RWPE2 (cell line): ENCODE measurements around the gene TMPRSS6.
A peak's percentile ranks its signal among the peaks of the same experiment; 100 is the strongest.

Source experiments
- ATAC-seq: fragments of 200-7000 bp; cut with Tn5 transposase; 3 replicates; pipeline ENCODE4 v1.9.1; 2021; ENCODE audit warnings: low read depth
- DNase-seq: peaks from one replicate; pipeline ENCODE4 v3.0.0-alpha.2; 2020; ENCODE audit warnings: low spot score
- H3K27ac ChIP-seq: fragments of 450-650 bp; 2 replicates; pipeline ENCODE4 v1.5.1; 2017; ENCODE audit warnings: mild to moderate bottlenecking; ENCODE audit not compliant: poor library complexity, severe bottlenecking
- H3K27me3 ChIP-seq: fragments of 250-450 bp; sonication (Bioruptor Pico); 2 replicates; pipeline ENCODE4 v1.5.1; 2021; ENCODE audit warnings: mild to moderate bottlenecking, moderate library complexity; ENCODE audit not compliant: insufficient read depth, poor library complexity, severe bottlenecking
- H3K36me3 ChIP-seq: fragments of 250-450 bp; sonication (Bioruptor Pico); 2 replicates; pipeline ENCODE4 v1.5.1; 2020; ENCODE audit warnings: low read depth, mild to moderate bottlenecking, moderate library complexity
- H3K4me1 ChIP-seq: fragments of 250-450 bp; sonication (Bioruptor Pico); 2 replicates; pipeline ENCODE4 v1.5.1; 2021; ENCODE audit warnings: mild to moderate bottlenecking, moderate library complexity; ENCODE audit not compliant: insufficient read depth, poor library complexity, severe bottlenecking
- H3K4me3 ChIP-seq: fragments of 250-450 bp; sonication (Bioruptor Pico); 2 replicates; pipeline ENCODE4 v1.5.1; 2021; ENCODE audit warnings: mild to moderate bottlenecking, moderate library complexity; ENCODE audit not compliant: severe bottlenecking
- H3K9me3 ChIP-seq: fragments of 250-450 bp; sonication (Bioruptor Pico); 2 replicates; pipeline ENCODE4 v1.5.1; 2021; ENCODE audit warnings: mild to moderate bottlenecking, moderate library complexity; ENCODE audit not compliant: severe bottlenecking
- CTCF ChIP-seq: fragments of 450-650 bp; IDR thresholded peaks from one replicate; pipeline ENCODE4 v1.5.1; 2017; ENCODE audit warnings: mild to moderate bottlenecking, moderate library complexity; ENCODE audit not compliant: poor library complexity, severe bottlenecking

The TMPRSS6 gene

GRCh38 chr22:37030560-37031281 is 78.8 kb downstream of the TMPRSS6 start:
- no peaks in the 10 kb centered on the region for H3K27me3 ChIP-seq
- DNase-seq (no peak), ATAC-seq (no peak)
- H3K4me1 ChIP-seq, result peaks cover 19% of the 10 kb centered on the region
- no peak overlapping the region for H3K27ac ChIP-seq
- H3K4me3 ChIP-seq, result no peak overlapping the region
- no peaks in the 10 kb centered on the region for H3K9me3 ChIP-seq
- TF ChIP-seq CTCF, result peak; percentile 25
- peaks cover 19% of the 10 kb centered on the region for H3K36me3 ChIP-seq

GRCh38 chr22:37028692-37029674 is 80.5 kb downstream of the TMPRSS6 start:
- ATAC-seq, result no peak
- TF ChIP-seq CTCF, result no peak
- H3K4me1 ChIP-seq, result peaks cover 19% of the 10 kb centered on the region
- no peak for DNase-seq
- peaks cover 34% of the 10 kb centered on the region for H3K36me3 ChIP-seq
- no peaks in the 10 kb centered on the region for H3K27me3 ChIP-seq
- H3K27ac ChIP-seq, result no peak overlapping the region
- H3K4me3 ChIP-seq, result no peak overlapping the region
- no peaks in the 10 kb centered on the region for H3K9me3 ChIP-seq

GRCh38 chr22:37027556-37027955 is 82.0 kb downstream of the TMPRSS6 start:
- H3K27ac ChIP-seq, result no peak overlapping the region
- ATAC-seq, result no peak
- H3K4me1 ChIP-seq, result peaks cover 8% of the 10 kb centered on the region
- no peak for DNase-seq
- no peak for TF ChIP-seq CTCF
- H3K4me3 ChIP-seq, result no peak overlapping the region
- peaks cover 34% of the 10 kb centered on the region for H3K36me3 ChIP-seq
- H3K9me3 ChIP-seq, result no peaks in the 10 kb centered on the region
- no peaks in the 10 kb centered on the region for H3K27me3 ChIP-seq

GRCh38 chr22:37026325-37026724 is 83.2 kb downstream of the TMPRSS6 start:
- ATAC-seq (no peak; the same call in 2 of the 3 replicates), DNase-seq (no peak)
- no peak overlapping the region for H3K4me3 ChIP-seq
- no peaks in the 10 kb centered on the region for H3K4me1 ChIP-seq
- no peaks in the 10 kb centered on the region for H3K27me3 ChIP-seq
- H3K36me3 ChIP-seq, result peaks cover 41% of the 10 kb centered on the region
- H3K27ac ChIP-seq, result no peak overlapping the region
- no peaks in the 10 kb centered on the region for H3K9me3 ChIP-seq
- TF ChIP-seq CTCF, result no peak
